Measurements from ENCODE around the gene PKN3.

GRCh38 chr9:128713941-128714573 lies 11.8 kb downstream of the PKN3 start:
- no peak for TF ChIP-seq GATA2 (IDR thresholded peaks at IDR 0.05; ENCODE audit: low read depth, low read length)
- no peak for TF ChIP-seq GATA3 (IDR thresholded peaks at IDR 0.05; ENCODE audit: low read depth, low read length)

All from SH-SY5Y (cell line).